GM10266 (cell line): ENCODE measurements around the gene RCN2.

Experiments used
- DNase-seq: peaks from one replicate; pipeline ENCODE4 v3.0.0; 2012; ENCODE audit errors: extremely low spot score
- TF ChIP-seq, protein P1 (sequence below): IDR thresholded peaks from 2 replicates; pipeline ENCODE4 v1.5.1; 2012; ENCODE audit warnings: mild to moderate bottlenecking, low read depth; ENCODE audit not compliant: control insufficient read depth, insufficient read depth; ENCODE audit errors: missing control alignments

RCN2 gene

DNA sequence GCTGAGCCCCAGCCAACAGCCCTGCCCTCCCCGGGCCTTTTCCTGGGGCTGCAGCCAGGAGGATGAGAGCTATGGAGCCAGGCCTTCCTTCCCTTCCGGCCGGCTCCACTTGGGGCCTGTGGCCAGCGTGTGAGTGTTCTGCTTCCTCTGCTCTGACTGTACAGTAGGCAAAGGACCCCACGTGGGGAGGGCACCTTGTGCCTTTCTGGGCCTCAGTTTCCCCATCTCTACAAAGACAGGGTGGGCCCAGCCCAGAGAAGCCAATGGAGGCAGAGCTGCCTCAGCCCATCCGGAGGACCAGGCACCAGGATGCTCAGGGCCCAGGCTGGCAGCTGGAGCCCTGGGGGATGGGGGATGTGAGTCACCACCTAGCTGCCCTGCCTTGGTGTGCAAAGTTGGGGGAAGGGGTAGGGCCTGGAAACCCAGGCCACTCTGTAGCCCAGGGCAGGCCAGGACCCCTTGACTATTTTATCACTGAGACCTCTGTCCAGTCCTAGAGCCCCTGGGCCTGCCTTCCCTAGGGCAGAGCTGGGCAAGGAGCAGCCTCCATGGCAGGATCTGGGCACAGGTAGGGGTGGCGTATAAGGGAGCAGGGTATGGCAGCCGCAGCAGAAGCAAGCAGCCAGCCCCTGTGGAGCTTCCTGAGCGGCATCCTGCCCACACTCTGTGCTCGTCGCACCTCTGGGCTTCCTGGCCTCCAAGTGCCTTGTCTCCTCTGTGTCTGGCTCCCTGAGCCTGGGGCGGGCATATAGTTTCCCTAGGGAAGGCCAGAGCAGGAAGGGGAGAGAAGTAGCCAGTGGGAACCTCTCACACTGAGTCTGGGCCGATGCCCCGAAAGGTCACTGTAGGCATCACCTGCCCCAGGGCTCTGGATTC, 65.2 kb downstream of the RCN2 start:
- TF ChIP-seq, protein P1, sequence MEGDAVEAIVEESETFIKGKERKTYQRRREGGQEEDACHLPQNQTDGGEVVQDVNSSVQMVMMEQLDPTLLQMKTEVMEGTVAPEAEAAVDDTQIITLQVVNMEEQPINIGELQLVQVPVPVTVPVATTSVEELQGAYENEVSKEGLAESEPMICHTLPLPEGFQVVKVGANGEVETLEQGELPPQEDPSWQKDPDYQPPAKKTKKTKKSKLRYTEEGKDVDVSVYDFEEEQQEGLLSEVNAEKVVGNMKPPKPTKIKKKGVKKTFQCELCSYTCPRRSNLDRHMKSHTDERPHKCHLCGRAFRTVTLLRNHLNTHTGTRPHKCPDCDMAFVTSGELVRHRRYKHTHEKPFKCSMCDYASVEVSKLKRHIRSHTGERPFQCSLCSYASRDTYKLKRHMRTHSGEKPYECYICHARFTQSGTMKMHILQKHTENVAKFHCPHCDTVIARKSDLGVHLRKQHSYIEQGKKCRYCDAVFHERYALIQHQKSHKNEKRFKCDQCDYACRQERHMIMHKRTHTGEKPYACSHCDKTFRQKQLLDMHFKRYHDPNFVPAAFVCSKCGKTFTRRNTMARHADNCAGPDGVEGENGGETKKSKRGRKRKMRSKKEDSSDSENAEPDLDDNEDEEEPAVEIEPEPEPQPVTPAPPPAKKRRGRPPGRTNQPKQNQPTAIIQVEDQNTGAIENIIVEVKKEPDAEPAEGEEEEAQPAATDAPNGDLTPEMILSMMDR = no peak
- DNase-seq = no peak

- TF ChIP-seq, protein P1 = no peak
- no peak for DNase-seq
These were observed 67.2 kb downstream of the RCN2 start for GRCh38 chr15:76998663-76999285.

DNA sequence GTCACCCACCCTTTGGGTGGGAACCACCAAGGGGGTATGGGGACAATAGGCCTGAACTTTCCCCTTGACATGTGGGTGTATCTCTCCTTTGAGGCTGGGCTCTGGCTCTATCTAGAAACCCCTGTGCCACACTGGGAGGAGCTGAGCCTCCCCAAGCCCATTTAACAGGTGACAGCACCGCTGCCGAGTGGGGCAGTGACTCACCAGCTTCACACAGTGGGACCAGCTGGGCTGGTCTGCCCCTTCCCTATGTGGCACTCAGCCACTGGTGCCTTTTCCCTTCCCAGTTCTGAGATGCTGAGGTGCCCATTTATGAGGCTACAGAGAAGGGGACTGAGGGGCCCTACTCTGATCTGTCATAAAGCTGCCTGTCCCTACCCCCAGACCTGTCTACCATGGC, 68.4 kb downstream of the RCN2 start:
- TF ChIP-seq, protein P1 = no peak
- DNase-seq = no peak

DNA sequence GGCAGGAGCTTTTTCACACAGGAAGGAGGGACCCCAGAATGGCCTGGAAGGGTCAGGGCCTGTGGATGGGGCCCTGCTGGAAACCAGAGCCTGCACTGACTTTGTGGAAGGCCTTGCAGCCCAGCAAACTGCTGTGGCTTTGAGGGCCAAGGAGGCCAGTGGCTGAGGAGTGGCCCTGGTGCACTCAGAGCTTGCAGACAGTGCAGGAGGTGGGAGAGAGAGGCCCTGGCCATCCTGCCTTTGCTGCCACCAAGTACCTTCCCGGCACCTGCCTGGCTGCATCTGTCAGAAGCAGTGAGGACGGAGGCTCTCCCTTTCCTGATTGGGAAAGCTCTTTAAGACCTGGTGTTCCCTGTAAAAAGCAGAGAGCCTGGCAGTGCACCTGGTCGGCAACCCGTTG, 69.8 kb downstream of the RCN2 start:
- no peak for DNase-seq

GRCh38 chr15:77001966-77002365, 70.4 kb downstream of the RCN2 start:
- DNase-seq = no peak
- TF ChIP-seq, protein P1 = no peak

More for the DNA sequence above, 69.8 kb downstream of the RCN2 start:
- TF ChIP-seq, protein P1 = no peak

DNA sequence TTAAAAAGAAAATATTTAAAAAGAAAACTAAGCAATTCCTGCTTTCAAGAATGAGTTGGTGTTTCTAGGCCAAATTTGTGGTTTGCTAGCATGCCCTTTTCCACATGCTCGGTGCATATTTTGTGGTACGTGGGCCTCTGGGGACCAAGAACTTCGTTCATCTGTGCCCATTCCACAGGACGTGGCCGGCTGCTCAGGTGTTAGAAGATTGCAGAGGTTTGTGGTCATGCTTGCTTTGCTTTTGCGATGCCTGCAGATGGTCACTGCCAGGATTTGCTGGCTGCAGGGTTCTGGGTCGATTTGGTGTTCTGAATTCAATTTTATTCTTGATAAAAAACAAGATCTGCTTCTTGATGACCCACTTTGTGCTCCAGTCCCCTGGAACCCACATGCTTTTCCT, 70.9 kb downstream of the RCN2 start:
- TF ChIP-seq, protein P1 = no peak
- DNase-seq = no peak

GRCh38 chr15:77002954-77003912, 71.7 kb downstream of the RCN2 start:
- no peak for DNase-seq
- TF ChIP-seq, protein P1 = no peak
